DMS114 treated with DMSO at 0.1 percent for 48 hours (cell line): ENCODE data around the gene NT5DC3.
A peak's percentile ranks its signal among the peaks of the same experiment; 100 is the strongest.

Experiments
- DNase-seq: peaks from one replicate; lab custom pipeline; 2025; ENCODE audit not compliant: unreplicated experiment; lab: John Stamatoyannopoulos, UW

The NT5DC3 gene

GRCh38 chr12:103785243-103786031 is 55.6 kb downstream of the NT5DC3 start:
- no peak for DNase-seq

GRCh38 chr12:103783744-103784664 is 57.0 kb downstream of the NT5DC3 start:
- DNase-seq, result no peak

DNA sequence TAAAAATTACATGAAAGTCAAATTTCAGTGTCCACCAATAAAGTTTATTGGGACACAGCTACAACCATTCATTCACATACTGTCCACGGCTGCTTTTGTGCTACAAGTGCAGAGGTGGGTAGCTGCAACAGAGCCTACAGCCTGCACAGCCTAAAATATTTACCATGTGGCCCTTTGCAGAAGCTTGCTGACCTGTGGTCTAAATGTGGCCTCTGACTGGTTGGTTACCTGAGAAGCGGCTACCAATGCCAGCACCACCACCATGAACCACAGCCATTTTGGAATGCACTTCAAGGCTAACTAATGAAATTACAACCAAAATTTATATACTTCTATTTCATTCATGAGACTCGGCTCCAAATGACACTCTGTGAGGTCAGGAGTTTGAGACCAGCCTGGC is 58.6 kb downstream of the NT5DC3 start:
- DNase-seq, result no peak

DNA sequence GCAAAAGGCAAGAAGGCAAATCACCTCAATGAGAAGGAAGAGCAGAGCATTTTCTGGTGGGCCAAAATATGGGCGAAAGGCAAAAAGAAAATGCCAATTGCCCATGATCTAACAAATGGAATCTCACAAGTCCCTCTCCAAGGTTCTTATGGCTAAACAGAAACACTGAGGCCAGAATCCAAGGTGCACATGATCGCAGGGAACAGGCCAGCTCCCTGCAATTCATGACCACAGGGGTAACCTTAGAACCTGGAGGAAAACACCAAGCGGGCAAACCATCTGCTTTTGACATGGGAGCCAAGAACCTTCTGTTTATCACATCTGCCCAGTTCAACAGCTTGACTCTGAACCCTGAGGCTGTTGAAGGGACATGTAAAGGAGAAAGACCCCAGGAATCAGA is 60.0 kb downstream of the NT5DC3 start:
- DNase-seq, result no peak

- DNase-seq, result no peak
Observed at GRCh38 chr12:103780093-103780440, 61.0 kb downstream of the NT5DC3 start.

DNA sequence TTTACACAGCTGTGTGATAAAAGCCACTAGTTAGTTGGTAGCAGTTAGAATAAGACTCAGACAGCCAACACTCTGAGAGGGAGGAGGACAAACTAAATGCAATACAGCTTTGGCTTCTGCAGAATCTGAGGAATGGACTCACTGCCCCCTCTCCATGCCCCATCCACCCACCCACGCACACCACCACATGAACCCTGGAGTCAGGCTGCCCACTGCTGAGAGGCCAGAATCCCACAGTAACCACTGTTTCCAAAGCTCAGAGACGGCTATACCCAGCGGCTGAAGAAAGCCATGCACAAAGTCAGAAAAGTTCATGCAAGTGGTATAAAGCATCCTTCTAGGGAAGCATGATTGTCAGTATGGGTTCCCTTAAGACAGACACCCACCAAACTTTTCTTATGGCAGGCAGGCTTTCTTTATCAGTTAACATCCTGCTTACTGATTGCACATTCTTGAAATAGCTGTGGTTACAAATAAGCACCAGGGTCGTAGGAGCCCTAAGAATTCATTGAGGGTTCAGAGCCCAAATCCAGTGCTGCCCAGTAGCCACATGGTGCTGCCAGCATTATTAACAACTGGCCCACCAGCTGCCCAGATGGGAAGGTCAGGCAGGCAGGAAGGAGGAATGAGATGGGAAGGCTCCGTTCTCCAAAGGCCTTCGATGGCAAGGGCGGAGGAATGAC is 61.5 kb downstream of the NT5DC3 start:
- peak; percentile 51 for DNase-seq

DNA sequence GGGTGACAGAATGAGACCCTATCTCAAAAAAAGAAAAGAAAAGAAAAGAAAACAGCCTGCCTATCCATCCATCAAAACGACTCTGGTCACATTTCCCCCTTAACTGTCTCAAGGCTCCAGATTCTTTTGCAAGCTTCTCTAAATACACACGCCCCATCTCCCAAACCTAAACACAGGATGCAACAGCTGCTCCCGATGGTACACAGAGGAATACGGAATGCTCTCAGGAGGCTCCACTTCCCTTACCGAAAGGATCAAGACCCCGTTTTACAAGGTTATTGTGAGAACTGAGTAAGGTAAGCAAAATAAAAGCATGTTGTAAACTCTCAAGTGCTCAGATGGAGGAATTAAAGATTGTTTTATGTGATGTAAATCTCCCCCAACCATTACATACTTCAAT is 62.3 kb downstream of the NT5DC3 start:
- DNase-seq, result no peak

DNA sequence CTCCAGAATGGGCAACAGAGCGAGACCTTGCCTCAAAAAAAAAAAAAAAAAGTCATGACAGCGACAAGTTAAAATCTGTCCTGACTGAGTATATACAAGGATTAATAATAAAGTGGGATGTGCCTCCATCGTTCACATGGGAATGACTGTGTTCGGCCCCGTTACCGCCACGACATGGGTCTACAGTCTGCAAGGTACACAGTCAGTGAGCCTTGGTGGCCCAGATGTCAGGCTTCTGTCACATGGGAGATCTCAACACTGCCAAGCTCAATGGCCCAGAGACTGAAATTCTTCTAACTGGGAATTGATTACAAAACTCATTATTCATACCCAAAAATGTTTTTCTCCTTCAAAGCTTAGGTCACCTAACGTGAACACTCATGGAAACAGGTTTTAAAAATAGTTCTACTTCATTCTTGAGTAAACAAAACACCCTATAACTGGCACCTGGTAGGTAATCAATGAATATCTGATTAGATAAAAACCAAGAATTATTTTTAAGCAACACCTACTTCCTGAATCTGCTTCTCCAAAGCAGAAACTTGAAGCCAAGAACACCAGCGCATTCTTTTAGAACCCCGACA is 66.0 kb downstream of the NT5DC3 start:
- no peak for DNase-seq

GRCh38 chr12:103773109-103773910 is 67.7 kb downstream of the NT5DC3 start:
- no peak for DNase-seq

DNA sequence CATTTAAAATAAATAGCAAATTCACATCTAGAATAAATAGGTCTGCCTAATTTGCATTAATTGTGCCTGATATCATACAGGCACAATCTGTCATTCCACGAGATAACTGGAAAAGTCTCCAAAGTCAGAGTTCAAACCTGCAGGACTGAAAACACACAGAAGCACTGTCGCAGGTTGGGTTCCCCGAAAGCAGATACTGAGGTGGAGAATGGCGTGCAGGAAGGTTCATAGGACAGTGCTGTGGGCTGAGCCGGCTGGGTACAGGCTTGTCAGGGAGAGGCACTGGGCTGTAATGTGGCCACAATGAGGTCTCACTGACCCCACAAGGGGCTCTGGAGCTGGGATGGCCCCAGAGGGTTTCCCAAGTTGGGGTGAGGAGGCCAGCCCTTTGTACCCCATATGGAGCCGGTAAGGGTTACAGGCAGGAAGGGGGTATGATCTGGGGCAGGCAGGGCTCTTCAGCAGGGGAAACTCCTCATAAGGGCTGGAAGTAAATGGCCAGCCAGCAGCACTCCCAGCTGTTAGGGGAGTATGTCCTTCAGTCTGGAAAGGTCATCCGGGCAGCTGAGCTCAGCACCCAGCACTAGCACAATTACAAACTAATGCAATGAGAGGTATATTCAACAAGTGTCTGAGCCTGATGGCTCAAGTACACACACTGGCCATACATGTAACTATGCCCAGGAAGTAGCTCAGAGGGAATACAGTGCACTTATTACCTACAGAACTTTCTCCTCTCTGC is 68.5 kb downstream of the NT5DC3 start:
- no peak for DNase-seq

GRCh38 chr12:103771466-103771865 is 69.6 kb downstream of the NT5DC3 start:
- DNase-seq, result peak; percentile 6

- DNase-seq, result no peak
Observed at GRCh38 chr12:103769240-103769945, 71.6 kb downstream of the NT5DC3 start.

GRCh38 chr12:103768467-103769123 is 72.4 kb downstream of the NT5DC3 start:
- DNase-seq, result no peak

DNA sequence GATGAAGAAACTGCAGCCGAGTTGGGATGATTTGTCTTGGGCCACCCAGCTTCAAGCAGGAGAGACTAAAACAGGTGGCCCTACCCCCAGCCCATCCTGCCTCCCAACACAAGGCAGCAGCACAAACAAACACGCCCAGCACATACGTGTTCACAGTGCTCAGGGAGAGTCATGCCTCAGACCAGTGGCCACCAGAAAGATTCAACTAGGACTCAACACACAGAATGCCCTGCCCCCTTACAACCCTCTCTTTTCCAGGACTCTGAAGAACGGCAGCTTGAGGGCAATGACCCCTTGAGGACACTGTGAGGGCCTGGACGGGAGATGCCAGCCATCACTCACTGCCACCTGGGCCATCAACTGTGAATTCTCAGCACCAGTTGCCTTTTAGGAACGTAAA is 75.0 kb downstream of the NT5DC3 start:
- no peak for DNase-seq

DNA sequence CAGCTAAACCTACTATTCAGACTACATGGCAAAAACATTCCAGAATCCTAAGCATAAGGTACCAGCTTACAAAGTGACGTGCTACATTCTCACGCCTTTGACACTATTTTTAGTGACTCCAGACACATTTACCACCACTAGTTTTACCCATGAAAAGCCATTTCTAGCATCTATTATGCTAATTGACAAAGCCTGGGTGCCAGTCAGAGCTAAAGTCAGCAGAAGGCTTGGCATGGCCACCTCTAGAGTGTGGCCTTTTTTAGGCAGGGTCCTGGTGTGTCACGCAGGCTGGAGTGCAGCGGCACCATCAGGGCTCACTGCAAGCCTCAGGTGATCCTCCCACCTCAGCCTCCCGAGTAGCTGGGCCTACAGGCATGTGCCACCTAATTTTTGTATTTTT is 75.7 kb downstream of the NT5DC3 start:
- DNase-seq, result no peak

DNA sequence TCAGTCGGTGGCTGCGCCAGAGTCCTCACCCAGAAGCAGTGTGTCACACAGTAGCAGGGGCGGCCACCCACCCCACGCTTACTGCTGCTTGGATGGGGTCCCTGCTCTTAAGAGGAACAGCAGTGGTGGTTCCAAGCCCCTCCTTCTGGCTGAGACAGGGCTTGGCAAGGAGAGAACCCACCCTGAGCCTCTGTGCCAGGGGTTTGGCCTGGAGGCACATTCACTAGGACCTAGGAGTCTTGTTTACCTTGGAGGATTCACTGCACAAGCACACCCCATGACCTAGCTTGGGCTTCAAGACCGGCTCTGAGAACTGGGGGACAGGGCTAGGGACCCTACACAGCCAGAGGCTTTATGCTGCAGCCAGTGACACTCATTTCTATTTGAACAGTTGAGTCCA is 78.6 kb downstream of the NT5DC3 start:
- DNase-seq, result no peak

- no peak for DNase-seq
Observed at GRCh38 chr12:103758310-103759089, 82.5 kb downstream of the NT5DC3 start.

DNA sequence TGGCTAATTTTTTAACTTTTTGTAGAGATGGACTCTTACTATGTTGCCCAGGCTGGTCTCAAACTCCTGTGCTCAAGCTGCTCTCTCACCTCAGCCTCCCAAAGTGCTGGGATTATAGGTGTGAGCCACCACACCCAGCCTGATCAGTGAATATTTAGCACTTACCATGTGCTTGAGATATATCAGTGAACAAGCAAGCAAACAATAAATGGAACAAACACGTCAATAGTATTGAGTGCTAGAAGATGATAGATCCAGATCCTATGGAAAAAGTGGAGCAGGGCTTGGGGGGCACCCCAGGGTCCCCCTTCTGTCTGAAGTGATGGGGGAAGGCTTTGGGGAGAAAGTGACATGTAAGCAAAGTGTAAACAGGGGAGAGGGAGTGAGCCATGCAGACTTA is 83.8 kb downstream of the NT5DC3 start:
- no peak for DNase-seq
